ENCODE results near the gene ASPM. TPM values are rescaled to one million over a fixed set of nuclear protein-coding genes. Genes with fewer than 3 reads are reported as not detected.

The ASPM gene
- total and polyA plus RNA-seq, 8 donors, result 0.50 to 16.5 (median 4.6) TPM; not detected in 1

GRCh38 chr1:197183195-197183748, 36.8 kb upstream of the ASPM start:
- Histone ChIP-seq H3K4me1 (peaks cover 0 to 25% (median 11%) of the 10 kb centered on the region in 4 donors), H3K27ac (no peak overlapping the region), H3K27me3 (no peaks in the 10 kb centered on the region), H3K9me3 (no peaks in the 10 kb centered on the region), H3K4me3 (no peak overlapping the region), H3K36me3 (peaks cover 19 to 80% (median 62%) of the 10 kb centered on the region in 4 donors)
- intact Hi-C loops (cut with DNase I; ENCODE audit: low total_unique reads), result no loop called here
- TF ChIP-seq POLR2A (IDR thresholded peaks at IDR 0.05) (no peak), EP300 (IDR thresholded peaks at IDR 0.05) (no peak), CTCF (IDR thresholded peaks at IDR 0.05) (no peak), POLR2AphosphoS5 (IDR thresholded peaks at IDR 0.05) (no peak)
- 31 to 61% (median 49%) methylated on average over 5 of the region's 5 CpGs for WGBS, 5 donors
- DNase-seq, result no peak

DNA sequence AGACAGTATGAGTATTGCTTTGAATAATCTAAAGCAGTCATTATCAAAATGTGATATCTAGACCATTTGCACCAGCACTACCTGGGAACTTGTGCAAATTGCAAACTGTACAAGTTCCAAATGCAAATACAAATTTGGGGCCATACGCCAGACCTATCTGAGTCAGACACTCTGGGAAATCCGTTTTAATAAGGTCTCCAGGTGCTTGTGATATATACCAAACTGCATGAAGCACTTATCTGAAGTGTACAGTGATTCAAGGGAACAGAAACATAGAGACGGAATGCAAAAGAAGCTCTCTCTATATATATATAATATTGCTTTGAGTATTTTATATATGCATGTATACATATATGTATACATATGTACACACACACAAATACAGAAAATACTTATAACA, 36.2 kb upstream of the ASPM start:
- DNase-seq, result no peak
- H3K9me3 ChIP-seq, result no peaks in the 10 kb centered on the region
- H3K27me3 ChIP-seq, result no peaks in the 10 kb centered on the region
- TF ChIP-seq EP300 (IDR thresholded peaks at IDR 0.05) (no peak), CTCF (IDR thresholded peaks at IDR 0.05) (no peak), POLR2A (IDR thresholded peaks at IDR 0.05) (no peak), POLR2AphosphoS5 (IDR thresholded peaks at IDR 0.05) (no peak)
- WGBS, 5 donors, result 40 to 72% (median 57%) methylated on average over 3 of the region's 3 CpGs
- no peak overlapping the region for H3K27ac ChIP-seq
- H3K4me1 ChIP-seq, result peaks cover 0 to 25% (median 11%) of the 10 kb centered on the region in 4 donors
- intact Hi-C loops (cut with DNase I; ENCODE audit: low total_unique reads), result no loop called here
- H3K36me3 ChIP-seq, result peaks cover 14 to 80% (median 59%) of the 10 kb centered on the region in 4 donors
- H3K4me3 ChIP-seq, result no peak overlapping the region

GRCh38 chr1:197181982-197182381, 35.5 kb upstream of the ASPM start:
- TF ChIP-seq POLR2AphosphoS5 (IDR thresholded peaks at IDR 0.05) (no peak), EP300 (IDR thresholded peaks at IDR 0.05) (no peak), POLR2A (IDR thresholded peaks at IDR 0.05) (no peak), CTCF (IDR thresholded peaks at IDR 0.05) (no peak)
- no peak overlapping the region for H3K4me3 ChIP-seq
- H3K27ac ChIP-seq, result no peak overlapping the region
- peaks cover 0 to 25% (median 11%) of the 10 kb centered on the region in 4 donors for H3K4me1 ChIP-seq
- peaks cover 14 to 80% (median 59%) of the 10 kb centered on the region in 4 donors for H3K36me3 ChIP-seq
- intact Hi-C loops (cut with DNase I; ENCODE audit: low total_unique reads), result no loop called here
- no peaks in the 10 kb centered on the region for H3K9me3 ChIP-seq
- no peak for DNase-seq
- H3K27me3 ChIP-seq, result no peaks in the 10 kb centered on the region
- WGBS, 5 donors, result 35 to 59% (median 43%) methylated on average over 3 of the region's 3 CpGs

GRCh38 chr1:197180252-197180878, 33.9 kb upstream of the ASPM start:
- peaks cover 7 to 80% (median 57%) of the 10 kb centered on the region in 4 donors for H3K36me3 ChIP-seq
- no peak overlapping the region for H3K27ac ChIP-seq
- H3K9me3 ChIP-seq, result no peaks in the 10 kb centered on the region
- no peak overlapping the region for H3K4me3 ChIP-seq
- intact Hi-C loops (cut with DNase I; ENCODE audit: low total_unique reads), result no loop called here
- peaks cover 0 to 25% (median 11%) of the 10 kb centered on the region in 4 donors for H3K4me1 ChIP-seq
- WGBS, 5 donors, result 75 to 92% (median 76%) methylated on average over 3 of the region's 3 CpGs
- H3K27me3 ChIP-seq, result no peaks in the 10 kb centered on the region
- peak in 1 of 2 donors; percentile 65 for DNase-seq
- peak in 3 of 7 experiments; percentile 17 to 30 (median 30) for TF ChIP-seq CTCF (IDR thresholded peaks at IDR 0.05)
- TF ChIP-seq POLR2AphosphoS5 (IDR thresholded peaks at IDR 0.05), result no peak
